ENCODE measurements around the gene PLCH1. TPM values are rescaled to one million over a fixed set of nuclear protein-coding genes. Genes with fewer than 3 reads are reported as not detected.

Gene PLCH1
- total and polyA plus RNA-seq, 3 donors from 2014 or later: 23.2 to 32.1 (median 29.3) TPM

- no peaks in the 10 kb centered on the region for H3K36me3 ChIP-seq (ENCODE audit: low read depth, missing control alignments)
- intact Hi-C loops (cut with DNase I; ENCODE audit: low total_unique reads): no loop called here
- H3K27ac ChIP-seq: no peak overlapping the region
- no peaks in the 10 kb centered on the region for H3K27me3 ChIP-seq
- H3K9me3 ChIP-seq: no peaks in the 10 kb centered on the region
- no peak for DNase-seq
- no peaks in the 10 kb centered on the region for H3K4me1 ChIP-seq
- H3K4me3 ChIP-seq: no peak overlapping the region
- TF ChIP-seq, protein P1, sequence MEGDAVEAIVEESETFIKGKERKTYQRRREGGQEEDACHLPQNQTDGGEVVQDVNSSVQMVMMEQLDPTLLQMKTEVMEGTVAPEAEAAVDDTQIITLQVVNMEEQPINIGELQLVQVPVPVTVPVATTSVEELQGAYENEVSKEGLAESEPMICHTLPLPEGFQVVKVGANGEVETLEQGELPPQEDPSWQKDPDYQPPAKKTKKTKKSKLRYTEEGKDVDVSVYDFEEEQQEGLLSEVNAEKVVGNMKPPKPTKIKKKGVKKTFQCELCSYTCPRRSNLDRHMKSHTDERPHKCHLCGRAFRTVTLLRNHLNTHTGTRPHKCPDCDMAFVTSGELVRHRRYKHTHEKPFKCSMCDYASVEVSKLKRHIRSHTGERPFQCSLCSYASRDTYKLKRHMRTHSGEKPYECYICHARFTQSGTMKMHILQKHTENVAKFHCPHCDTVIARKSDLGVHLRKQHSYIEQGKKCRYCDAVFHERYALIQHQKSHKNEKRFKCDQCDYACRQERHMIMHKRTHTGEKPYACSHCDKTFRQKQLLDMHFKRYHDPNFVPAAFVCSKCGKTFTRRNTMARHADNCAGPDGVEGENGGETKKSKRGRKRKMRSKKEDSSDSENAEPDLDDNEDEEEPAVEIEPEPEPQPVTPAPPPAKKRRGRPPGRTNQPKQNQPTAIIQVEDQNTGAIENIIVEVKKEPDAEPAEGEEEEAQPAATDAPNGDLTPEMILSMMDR (IDR thresholded peaks at IDR 0.05): no peak
- no peak for TF ChIP-seq POLR2A (IDR thresholded peaks at IDR 0.05)
Measured at GRCh38 chr3:155595371-155595770, 149.5 kb downstream of the PLCH1 start.

DNA sequence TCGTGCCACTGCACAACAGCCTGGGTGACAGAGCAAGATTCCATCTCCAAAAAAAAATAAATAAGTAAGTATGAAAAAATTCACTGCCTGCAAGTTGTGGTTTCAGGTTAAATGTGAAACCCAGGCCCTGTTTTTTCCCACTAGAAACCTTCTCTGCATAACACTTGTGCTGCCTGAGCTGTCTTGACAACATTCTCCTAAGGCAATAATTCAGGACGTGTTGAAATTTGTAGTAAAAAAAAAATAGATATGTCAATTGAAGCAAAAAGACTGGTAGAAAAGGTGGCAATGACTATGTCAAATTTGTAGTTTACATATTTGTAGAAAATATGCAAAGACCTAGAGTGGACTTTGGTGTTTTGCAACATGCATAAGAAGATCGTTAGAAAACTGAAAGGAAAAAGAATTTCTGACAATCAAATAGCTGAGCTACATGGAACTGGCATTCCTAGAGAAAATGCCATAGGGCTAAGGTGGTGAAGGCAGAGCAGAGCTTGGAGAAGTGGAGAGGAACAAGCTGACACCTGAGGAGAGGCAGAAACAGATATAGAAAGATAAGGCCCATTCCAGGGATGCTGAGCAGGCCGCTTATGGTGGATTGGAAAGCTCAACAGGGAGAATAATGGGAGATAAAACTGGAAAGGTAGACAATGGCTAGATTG, 150.2 kb downstream of the PLCH1 start:
- no peaks in the 10 kb centered on the region for H3K27me3 ChIP-seq
- 84 to 92% methylated on average over 4 of the region's 4 CpGs for WGBS, 2 donors
- H3K36me3 ChIP-seq (ENCODE audit: low read depth, missing control alignments): no peaks in the 10 kb centered on the region
- no peaks in the 10 kb centered on the region for H3K4me1 ChIP-seq
- no peak overlapping the region for H3K27ac ChIP-seq
- no peaks in the 10 kb centered on the region for H3K9me3 ChIP-seq
- TF ChIP-seq, protein P1 (IDR thresholded peaks at IDR 0.05): no peak
- no peak for TF ChIP-seq POLR2A (IDR thresholded peaks at IDR 0.05)
- intact Hi-C loops (cut with DNase I; ENCODE audit: low total_unique reads): no loop called here
- H3K4me3 ChIP-seq: no peak overlapping the region
- no peak for DNase-seq

GRCh38 chr3:155587581-155587980, 157.3 kb downstream of the PLCH1 start:
- WGBS, 2 donors: 84 to 91% methylated on average over 2 of the region's 2 CpGs
- no peak overlapping the region for H3K4me3 ChIP-seq
- TF ChIP-seq POLR2A (IDR thresholded peaks at IDR 0.05): no peak
- TF ChIP-seq, protein P1 (IDR thresholded peaks at IDR 0.05): no peak
- no peak overlapping the region for H3K27ac ChIP-seq
- no peaks in the 10 kb centered on the region for H3K27me3 ChIP-seq
- no peak for DNase-seq
- no peaks in the 10 kb centered on the region for H3K9me3 ChIP-seq
- no peaks in the 10 kb centered on the region for H3K4me1 ChIP-seq
- intact Hi-C loops (cut with DNase I; ENCODE audit: low total_unique reads): no loop called here
- no peaks in the 10 kb centered on the region for H3K36me3 ChIP-seq (ENCODE audit: low read depth, missing control alignments)

GRCh38 chr3:155585384-155585783, 159.5 kb downstream of the PLCH1 start:
- Histone ChIP-seq H3K9me3 (no peaks in the 10 kb centered on the region), H3K27ac (no peak overlapping the region), H3K4me3 (no peak overlapping the region), H3K4me1 (no peaks in the 10 kb centered on the region), H3K27me3 (no peaks in the 10 kb centered on the region), H3K36me3 (ENCODE audit: low read depth, missing control alignments) (no peaks in the 10 kb centered on the region)
- 95 to 98% methylated on average over 2 of the region's 2 CpGs for WGBS, 2 donors
- no peak for DNase-seq
- TF ChIP-seq POLR2A (IDR thresholded peaks at IDR 0.05): no peak
- intact Hi-C loops (cut with DNase I; ENCODE audit: low total_unique reads): no loop called here

DNA sequence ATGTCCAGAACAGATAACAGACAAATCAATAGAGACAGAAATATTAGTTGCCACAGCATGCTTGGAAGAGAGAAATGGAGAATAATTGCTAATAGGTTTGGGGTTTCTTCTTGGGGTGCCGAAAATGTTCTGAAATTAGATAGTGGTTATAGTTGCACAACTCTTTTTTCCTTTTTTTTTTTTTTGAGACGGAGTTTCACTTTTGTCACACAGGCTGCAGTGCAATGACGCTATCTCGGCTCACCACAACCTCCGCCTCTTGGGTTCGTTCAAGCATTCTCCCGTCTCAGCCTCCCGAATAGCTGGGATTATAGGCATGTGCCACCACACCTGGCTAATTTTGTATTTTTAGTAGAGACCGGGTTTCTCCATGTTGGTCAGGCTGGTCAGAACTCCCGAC, 163.3 kb downstream of the PLCH1 start:
- WGBS, 2 donors: 76 to 85% methylated on average over 10 of the region's 10 CpGs
- Histone ChIP-seq H3K4me1 (no peaks in the 10 kb centered on the region), H3K4me3 (no peak overlapping the region), H3K27me3 (no peaks in the 10 kb centered on the region), H3K36me3 (ENCODE audit: low read depth, missing control alignments) (no peaks in the 10 kb centered on the region), H3K9me3 (no peaks in the 10 kb centered on the region), H3K27ac (no peak overlapping the region)
- no peak for DNase-seq
- intact Hi-C loops (cut with DNase I; ENCODE audit: low total_unique reads): no loop called here
- TF ChIP-seq POLR2A (IDR thresholded peaks at IDR 0.05): no peak
- TF ChIP-seq, protein P1 (IDR thresholded peaks at IDR 0.05): no peak
